GM19025 (cell line): ENCODE data around the gene TRMT44.

Source experiments
- ATAC-seq: cut with Tn5 transposase; IDR thresholded peaks from one replicate; pipeline ENCODE4 v1.9.1; 2021; ENCODE audit warnings: mild to moderate bottlenecking, low read depth, moderate library complexity; ENCODE audit not compliant: unreplicated experiment

TRMT44 gene, protein sequence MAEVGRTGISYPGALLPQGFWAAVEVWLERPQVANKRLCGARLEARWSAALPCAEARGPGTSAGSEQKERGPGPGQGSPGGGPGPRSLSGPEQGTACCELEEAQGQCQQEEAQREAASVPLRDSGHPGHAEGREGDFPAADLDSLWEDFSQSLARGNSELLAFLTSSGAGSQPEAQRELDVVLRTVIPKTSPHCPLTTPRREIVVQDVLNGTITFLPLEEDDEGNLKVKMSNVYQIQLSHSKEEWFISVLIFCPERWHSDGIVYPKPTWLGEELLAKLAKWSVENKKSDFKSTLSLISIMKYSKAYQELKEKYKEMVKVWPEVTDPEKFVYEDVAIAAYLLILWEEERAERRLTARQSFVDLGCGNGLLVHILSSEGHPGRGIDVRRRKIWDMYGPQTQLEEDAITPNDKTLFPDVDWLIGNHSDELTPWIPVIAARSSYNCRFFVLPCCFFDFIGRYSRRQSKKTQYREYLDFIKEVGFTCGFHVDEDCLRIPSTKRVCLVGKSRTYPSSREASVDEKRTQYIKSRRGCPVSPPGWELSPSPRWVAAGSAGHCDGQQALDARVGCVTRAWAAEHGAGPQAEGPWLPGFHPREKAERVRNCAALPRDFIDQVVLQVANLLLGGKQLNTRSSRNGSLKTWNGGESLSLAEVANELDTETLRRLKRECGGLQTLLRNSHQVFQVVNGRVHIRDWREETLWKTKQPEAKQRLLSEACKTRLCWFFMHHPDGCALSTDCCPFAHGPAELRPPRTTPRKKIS

DNA sequence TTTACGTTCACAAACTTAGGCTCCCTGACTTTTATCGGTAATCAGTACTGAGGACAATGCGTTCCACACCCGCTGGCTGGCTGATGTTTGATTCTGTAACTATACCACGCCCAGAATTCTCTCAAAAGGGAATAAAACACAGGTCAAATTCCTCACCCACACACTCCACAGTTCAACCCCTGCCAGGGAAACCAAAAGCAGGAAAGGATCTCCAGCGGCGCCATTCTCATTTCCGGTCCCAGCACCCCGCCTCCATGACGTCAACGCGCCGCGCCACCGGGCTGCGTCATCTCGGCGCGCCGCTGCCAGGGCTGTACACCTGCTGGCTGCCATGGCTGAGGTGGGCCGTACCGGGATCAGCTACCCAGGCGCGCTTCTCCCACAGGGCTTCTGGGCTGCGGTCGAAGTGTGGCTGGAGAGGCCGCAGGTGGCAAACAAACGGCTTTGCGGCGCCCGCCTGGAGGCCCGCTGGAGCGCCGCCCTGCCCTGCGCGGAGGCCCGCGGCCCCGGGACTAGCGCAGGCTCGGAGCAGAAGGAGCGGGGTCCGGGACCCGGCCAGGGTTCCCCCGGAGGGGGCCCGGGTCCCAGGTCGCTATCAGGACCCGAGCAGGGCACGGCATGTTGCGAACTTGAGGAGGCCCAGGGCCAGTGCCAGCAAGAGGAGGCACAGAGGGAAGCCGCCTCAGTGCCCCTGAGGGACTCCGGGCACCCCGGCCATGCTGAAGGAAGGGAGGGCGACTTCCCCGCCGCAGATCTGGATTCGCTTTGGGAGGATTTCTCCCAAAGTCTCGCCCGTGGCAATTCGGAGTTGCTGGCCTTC is at the start of gene TRMT44, which contains the start of gene ACOX3:
Gene TRMT44 (plus strand): TSS at position 286 of the 820 bp plus-strand sequence. CDS start 46 bp downstream, at position 332.
Gene ACOX3 (minus strand): TSS at position 232 of the 820 bp plus-strand sequence. CDS start 24,202 bp downstream, outside the sequence.
- peak; percentile 83 for ATAC-seq

GRCh38 chr4:8391071-8391470 is 49.5 kb upstream of the TRMT44 start:
- ATAC-seq = no peak

- peak; percentile 92 for ATAC-seq
Observed at GRCh38 chr4:8391972-8392371, 48.6 kb upstream of the TRMT44 start.

GRCh38 chr4:8392591-8393190 is 47.9 kb upstream of the TRMT44 start:
- ATAC-seq = no peak

- ATAC-seq = no peak
Observed at GRCh38 chr4:8393593-8394038, 47.0 kb upstream of the TRMT44 start.

DNA sequence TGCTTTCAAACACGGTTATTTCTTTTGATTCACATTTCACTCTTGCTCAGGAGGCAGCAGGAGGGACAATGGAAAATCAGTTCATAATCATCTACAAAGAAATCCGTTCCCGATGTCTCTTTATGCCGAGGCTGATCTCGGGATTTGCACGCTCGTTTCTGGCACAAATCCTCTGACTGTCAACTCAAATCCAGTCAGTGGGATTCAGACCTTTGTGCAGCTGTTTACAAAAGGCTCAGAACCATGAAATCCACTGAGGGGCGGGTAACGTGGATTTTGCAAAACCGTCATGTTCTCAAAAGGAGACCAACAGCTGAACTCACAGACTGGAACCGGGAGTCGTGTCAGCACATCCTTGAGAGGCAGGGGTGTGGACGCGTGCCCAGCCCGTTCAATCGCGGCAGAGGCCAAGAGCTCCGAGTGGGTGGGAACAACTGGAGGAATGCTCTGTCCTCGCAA is 46.5 kb upstream of the TRMT44 start:
- ATAC-seq = no peak

GRCh38 chr4:8394806-8395205 is 45.8 kb upstream of the TRMT44 start:
- ATAC-seq = no peak

GRCh38 chr4:8395504-8396296 is 44.9 kb upstream of the TRMT44 start:
- no peak for ATAC-seq

- no peak for ATAC-seq
Observed at GRCh38 chr4:8396762-8397406, 43.7 kb upstream of the TRMT44 start.

DNA sequence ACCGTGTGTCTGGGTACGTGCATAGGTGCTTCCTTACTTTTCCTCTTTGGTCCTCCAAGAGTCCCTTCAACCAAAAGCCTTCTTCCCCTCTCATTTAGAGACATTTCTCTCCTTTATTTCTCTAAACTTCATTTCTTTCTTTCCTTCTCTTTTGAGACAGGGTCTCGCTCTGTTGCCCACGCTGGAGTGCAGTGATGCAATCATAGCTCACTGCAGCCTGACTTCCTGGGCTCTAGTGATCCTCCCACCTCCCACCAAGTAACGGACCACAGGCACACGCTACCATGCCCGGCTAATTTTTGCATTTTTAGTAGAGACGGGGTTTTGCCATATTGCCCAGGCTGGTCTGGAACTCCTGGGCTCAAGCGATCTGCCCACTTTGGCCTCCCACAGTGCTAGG is 42.2 kb upstream of the TRMT44 start:
- ATAC-seq = no peak

- no peak for ATAC-seq
Observed at GRCh38 chr4:8399298-8399697, 41.3 kb upstream of the TRMT44 start.

- no peak for ATAC-seq
Observed at GRCh38 chr4:8400632-8401325, 39.8 kb upstream of the TRMT44 start.

DNA sequence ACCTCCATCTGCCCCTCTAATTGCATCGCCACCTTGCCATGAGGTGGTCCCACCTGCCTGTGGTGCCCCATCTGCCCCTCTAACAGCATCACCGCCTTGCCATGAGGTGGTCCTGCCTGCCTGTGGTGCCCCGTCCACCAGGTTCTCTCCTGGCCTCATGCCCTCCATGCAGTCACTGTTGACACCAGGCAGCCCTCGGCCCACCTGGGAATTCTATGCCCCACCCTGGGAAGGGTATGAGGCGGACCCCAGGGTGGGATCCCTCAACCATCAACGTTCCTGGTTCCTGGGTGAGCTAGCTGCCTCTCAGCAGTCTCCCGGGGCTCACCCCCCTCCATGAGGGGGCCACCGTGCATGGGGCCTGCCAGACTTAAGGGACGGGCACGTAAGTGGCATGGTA is 38.9 kb upstream of the TRMT44 start:
- no peak for ATAC-seq

DNA sequence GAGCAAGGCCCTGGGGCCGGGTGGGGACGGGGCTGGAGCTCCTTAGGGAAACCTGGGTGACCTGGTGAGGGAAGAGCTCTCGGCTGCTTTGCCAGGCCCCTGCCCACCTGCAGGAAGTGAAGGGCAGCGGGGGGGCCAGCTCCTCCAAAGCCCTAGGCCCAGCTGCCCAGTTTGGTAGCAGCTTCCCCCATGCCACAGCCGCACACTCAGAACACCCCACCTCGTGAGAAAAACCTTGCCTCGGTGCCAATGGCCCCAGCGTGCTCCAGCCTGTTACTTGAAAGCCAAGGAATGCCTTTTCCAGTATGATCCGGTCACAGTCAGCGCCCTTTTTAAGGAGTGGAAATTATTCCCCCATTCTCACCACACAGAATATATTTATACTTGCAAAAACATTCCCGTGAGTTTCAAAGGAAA is 38.4 kb upstream of the TRMT44 start:
- no peak for ATAC-seq

- ATAC-seq = no peak
Observed at GRCh38 chr4:8402640-8403039, 37.9 kb upstream of the TRMT44 start.

DNA sequence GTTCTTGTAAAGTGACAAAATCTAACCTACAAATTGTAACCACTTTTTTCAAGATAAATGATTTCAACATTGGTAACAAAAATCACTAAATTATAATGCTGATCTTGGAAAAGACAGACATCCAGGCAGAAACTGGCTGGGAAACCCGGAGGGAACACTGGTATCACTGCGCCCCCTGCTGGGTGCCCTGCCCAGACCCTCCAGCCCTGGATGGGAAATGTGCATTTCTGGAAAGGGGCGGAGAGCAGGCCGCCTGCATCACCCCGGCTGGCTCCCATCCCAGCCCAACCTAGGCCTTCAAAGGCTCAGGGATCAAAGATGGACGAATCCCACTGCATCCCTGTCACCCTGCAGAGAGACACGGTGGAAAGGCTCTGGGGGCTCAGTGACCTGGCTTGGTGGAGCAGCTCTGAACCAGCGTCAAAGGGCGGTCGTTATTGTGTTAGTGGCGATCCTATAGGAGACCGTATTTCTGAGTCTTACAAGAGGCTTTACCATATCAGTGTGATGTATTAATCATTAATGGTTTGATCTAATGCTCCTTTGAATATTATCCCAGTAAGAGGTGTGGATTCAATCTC is 37.3 kb upstream of the TRMT44 start:
- no peak for ATAC-seq

GRCh38 chr4:8403976-8404375 is 36.6 kb upstream of the TRMT44 start:
- no peak for ATAC-seq
